Stimulated activated naive CD8-positive, alpha-beta T cell treated with anti-CD3 and anti-CD28 coated beads, Interleukin-15, amount 100 ng/mL, for 72 hours (primary cell): ENCODE results near the gene VPS8.
A peak's percentile ranks its signal among the peaks of the same experiment; 100 is the strongest.
"Not testable (repeated sequence)": the region's sequence is repeated elsewhere in the genome, so short reads cannot be mapped to it uniquely, and the experiment has no call there.

Experiments used
- ATAC-seq: fragments of 150-1000 bp; cut with Tn5 transposase; 2 replicates; pipeline ENCODE4 v1.10.0; 2021; ENCODE audit warnings: mild to moderate bottlenecking, moderate library complexity
- DNase-seq, 2 donors: peaks; one replicate each; pipeline ENCODE4 v3.0.0; 2021 to 2022
- H3K27ac Mint-ChIP-seq, 2 donors: one replicate each; pipeline ENCODE4 v1.8.0; 2022; ENCODE audit warnings: mild to moderate bottlenecking in 2 of 2, mixed read lengths in 2 of 2, moderate library complexity in 2 of 2
- H3K27me3 Mint-ChIP-seq: one replicate; pipeline ENCODE4 v1.8.0; 2022; ENCODE audit warnings: mixed read lengths
- H3K4me1 Mint-ChIP-seq: one replicate; pipeline ENCODE4 v1.8.0; 2022; ENCODE audit warnings: mild to moderate bottlenecking, mixed read lengths
- H3K4me3 Mint-ChIP-seq, 2 donors: one replicate each; pipeline ENCODE4 v1.8.0; 2022; ENCODE audit warnings: mild to moderate bottlenecking in 2 of 2, mixed read lengths in 2 of 2, moderate library complexity in 1 of 2
- H3K9me3 Mint-ChIP-seq, 2 donors: one replicate each; pipeline ENCODE4 v1.8.0; 2022; ENCODE audit warnings: mixed read lengths in 2 of 2

The VPS8 gene

DNA sequence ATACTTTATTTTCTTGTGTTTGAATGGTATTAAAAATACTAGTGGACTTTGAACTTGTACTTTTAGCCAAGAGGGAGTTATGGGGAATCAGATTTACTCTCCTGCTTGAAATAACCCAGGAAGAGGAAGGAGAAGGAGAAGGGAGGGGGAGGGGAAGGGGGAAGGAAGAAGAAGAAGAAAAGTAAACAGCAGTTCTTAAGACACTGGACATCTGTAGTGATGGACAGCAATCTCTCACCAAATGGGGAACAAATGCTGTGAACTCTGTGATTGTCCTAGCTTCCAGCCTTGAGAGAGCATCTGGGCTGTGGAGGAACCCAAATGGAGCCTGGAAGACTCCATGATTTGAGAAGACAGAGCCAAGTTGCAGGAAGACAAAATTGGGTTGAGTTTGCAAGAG is 52.0 kb downstream of the VPS8 start:
- Mint-ChIP-seq H3K27me3 (no peaks in the 10 kb centered on the region), H3K27ac (peak overlapping the region in 1 of 2 donors; percentile 78), H3K4me1 (no peaks in the 10 kb centered on the region), H3K4me3 (no peak overlapping the region), H3K9me3 (no peaks in the 10 kb centered on the region)
- DNase-seq (no peak), ATAC-seq (no peak)

DNA sequence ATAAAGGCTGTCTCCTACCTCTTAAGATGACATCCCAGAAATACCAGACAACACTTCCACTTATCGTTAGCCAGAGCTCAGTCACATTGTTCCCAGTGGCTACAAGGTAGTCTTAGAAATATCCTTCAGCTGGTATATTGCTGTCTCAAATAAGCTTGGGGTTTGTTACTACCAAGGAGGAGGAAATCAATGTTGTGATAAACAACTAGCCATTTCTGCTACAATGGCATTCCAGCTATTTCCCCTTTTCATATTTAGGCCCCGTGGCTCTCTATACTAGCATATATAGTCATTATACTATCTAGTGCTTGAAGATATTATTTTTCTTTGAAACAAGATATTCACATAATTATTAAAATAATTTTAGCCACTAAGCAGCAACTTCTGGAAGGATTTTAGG is 56.5 kb downstream of the VPS8 start:
- Mint-ChIP-seq H3K27ac (no peak overlapping the region), H3K9me3 (no peaks in the 10 kb centered on the region), H3K27me3 (no peaks in the 10 kb centered on the region), H3K4me1 (peaks cover 4% of the 10 kb centered on the region), H3K4me3 (no peak overlapping the region)
- ATAC-seq: no peak
- DNase-seq: no peak

DNA sequence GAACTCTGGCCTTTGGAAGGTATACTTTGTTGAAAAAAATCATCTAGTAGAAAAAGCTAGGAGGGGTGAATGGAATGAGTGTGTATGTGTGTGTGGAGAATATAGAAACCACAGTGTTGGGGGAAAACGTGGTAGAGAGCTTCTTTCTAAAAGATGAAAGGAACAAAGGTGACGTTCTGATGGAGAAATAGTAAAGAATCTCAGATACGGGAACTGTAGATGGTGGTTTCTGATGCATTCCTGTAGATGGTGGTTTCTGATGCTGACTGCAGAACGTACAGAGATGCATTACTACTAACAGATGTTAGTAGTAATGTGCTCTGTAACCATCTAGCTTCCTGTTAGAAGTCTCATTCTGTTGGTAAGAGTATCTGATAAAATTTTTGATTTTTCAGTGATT is 60.2 kb downstream of the VPS8 start:
- H3K27ac Mint-ChIP-seq: peak overlapping the region in 1 of 2 donors; percentile 35
- DNase-seq (no peak), ATAC-seq (peak; percentile 97)
- no peaks in the 10 kb centered on the region for H3K27me3 Mint-ChIP-seq
- no peaks in the 10 kb centered on the region for H3K9me3 Mint-ChIP-seq
- H3K4me3 Mint-ChIP-seq: peak overlapping the region in 1 of 2 donors; percentile 72
- peaks cover 4% of the 10 kb centered on the region for H3K4me1 Mint-ChIP-seq

DNA sequence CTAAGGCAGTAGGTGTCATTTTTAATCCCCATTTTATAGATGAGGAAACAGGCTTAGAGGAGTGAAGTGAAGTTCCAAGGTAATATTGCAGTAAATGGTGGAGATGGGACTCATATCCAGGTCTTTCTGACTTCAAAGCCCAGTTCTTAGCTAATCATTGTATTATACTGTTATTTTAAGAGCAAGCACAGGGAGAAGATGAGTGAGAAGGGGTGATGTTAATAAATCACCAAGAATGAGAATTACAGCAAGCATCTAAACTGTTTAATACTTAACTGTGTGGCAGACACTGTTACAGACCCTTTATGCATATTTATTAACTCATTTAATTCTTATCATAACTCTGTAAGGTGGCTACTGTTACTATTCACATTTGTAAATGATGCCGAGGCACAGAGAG is 61.2 kb downstream of the VPS8 start:
- Mint-ChIP-seq H3K27me3 (no peaks in the 10 kb centered on the region), H3K27ac (no peak overlapping the region), H3K9me3 (no peaks in the 10 kb centered on the region), H3K4me3 (no peak overlapping the region), H3K4me1 (peaks cover 4% of the 10 kb centered on the region)
- DNase-seq (no peak), ATAC-seq (no peak)

GRCh38 chr3:184874709-184875644 is 63.0 kb downstream of the VPS8 start:
- no peak overlapping the region for H3K27ac Mint-ChIP-seq

GRCh38 chr3:184880276-184881019 is 68.5 kb downstream of the VPS8 start:
- H3K27me3 Mint-ChIP-seq: no peaks in the 10 kb centered on the region
- H3K27ac Mint-ChIP-seq: no peak overlapping the region
- DNase-seq: no peak

More at GRCh38 chr3:184874709-184875644, 63.0 kb downstream of the VPS8 start:
- ATAC-seq (no peak), DNase-seq (peak; percentile 10 to 18)
- H3K27me3 Mint-ChIP-seq: no peaks in the 10 kb centered on the region
- H3K4me3 Mint-ChIP-seq: no peak overlapping the region
- no peaks in the 10 kb centered on the region for H3K9me3 Mint-ChIP-seq
- H3K4me1 Mint-ChIP-seq: peaks cover 4% of the 10 kb centered on the region

DNA sequence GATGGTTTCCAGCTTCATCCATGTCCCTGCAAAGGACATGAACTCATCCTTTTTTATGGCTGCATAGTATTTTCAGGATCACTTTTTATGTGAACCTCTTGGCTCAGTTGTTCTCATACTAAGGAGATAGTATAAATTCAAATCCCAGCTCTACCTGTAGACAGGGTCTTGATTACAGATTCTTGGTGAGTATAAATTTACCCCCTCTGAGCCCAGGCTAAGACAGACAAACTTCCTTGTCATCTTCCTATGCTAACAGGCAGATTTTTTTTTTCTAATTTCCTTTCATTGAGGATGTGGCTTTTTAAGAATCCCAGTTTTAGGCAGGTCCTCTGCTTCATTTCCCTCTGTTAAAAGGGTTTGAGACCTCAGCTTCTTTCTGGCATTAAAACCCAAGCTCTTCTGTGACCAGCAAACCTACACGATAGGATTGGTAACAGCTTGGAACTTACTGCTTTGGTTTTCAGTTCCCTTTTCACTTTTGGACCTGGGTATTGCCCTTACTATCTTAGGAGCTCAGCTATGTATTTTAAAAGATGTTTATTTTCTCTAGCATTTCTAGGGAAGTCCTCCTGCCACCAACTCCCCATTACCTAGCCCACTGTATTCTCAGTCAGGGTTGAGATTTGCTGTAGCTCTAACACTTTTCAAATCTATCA is 72.5 kb downstream of the VPS8 start:
- H3K4me3 Mint-ChIP-seq: no peak overlapping the region
- DNase-seq (no peak), ATAC-seq (no peak)
- no peaks in the 10 kb centered on the region for H3K4me1 Mint-ChIP-seq
- H3K9me3 Mint-ChIP-seq: no peaks in the 10 kb centered on the region
- no peaks in the 10 kb centered on the region for H3K27me3 Mint-ChIP-seq
- peak overlapping the region in 1 of 2 donors; percentile 29 for H3K27ac Mint-ChIP-seq

More at GRCh38 chr3:184880276-184881019, 68.5 kb downstream of the VPS8 start:
- Mint-ChIP-seq H3K4me3 (no peak overlapping the region), H3K9me3 (no peaks in the 10 kb centered on the region), H3K4me1 (no peaks in the 10 kb centered on the region)
- no peak for ATAC-seq

DNA sequence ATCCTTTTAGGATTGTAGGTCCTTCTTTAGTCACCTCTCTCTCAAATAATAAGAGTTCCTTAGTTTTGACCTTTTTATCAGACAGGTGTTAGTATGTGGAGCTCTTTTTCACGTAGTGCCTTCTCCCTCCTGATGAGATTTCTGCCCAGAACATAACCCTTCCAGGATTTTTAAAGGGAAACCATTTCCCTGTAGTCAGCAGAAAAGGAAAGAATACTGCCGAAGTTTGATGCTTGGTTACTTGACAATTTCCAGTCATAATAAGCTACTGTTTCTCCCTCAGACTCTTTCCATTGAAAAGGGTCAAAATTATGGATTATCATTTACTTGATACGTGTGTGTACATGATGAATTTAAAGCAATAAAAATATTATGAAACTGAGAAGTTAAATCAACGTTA is 73.1 kb downstream of the VPS8 start:
- Mint-ChIP-seq H3K9me3 (no peaks in the 10 kb centered on the region), H3K4me3 (no peak overlapping the region), H3K27me3 (no peaks in the 10 kb centered on the region), H3K4me1 (no peaks in the 10 kb centered on the region), H3K27ac (no peak overlapping the region)
- ATAC-seq: no peak
- DNase-seq: no peak

DNA sequence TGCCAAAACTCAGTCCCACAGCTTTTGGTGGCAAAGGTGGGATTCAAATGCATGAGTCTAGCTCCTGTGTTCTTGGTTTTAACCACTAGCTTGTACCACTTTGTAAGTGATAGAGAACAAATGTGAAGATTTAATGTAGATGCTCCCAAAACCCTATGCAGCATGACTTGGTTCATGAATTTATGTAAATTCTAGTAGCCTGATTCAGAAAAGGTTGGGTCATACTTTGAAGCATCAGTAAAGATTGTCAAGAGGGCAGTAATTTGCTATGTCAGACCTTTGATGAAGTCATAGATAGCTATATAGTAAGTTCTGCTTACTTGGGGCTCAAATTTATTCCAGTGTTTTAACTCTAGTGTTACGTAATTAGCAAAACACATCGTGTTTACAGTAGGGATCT is 75.6 kb downstream of the VPS8 start:
- H3K4me3 Mint-ChIP-seq: no peak overlapping the region
- DNase-seq: no peak
- H3K9me3 Mint-ChIP-seq: no peaks in the 10 kb centered on the region
- no peaks in the 10 kb centered on the region for H3K4me1 Mint-ChIP-seq
- no peak overlapping the region for H3K27ac Mint-ChIP-seq
- H3K27me3 Mint-ChIP-seq: no peaks in the 10 kb centered on the region
- no peak for ATAC-seq

- DNase-seq (no peak), ATAC-seq (no peak)
- Mint-ChIP-seq H3K4me3 (no peak overlapping the region), H3K4me1 (no peaks in the 10 kb centered on the region), H3K27me3 (no peaks in the 10 kb centered on the region), H3K27ac (no peak overlapping the region), H3K9me3 (no peaks in the 10 kb centered on the region)
Measured at GRCh38 chr3:184889312-184889904, 77.4 kb downstream of the VPS8 start.

DNA sequence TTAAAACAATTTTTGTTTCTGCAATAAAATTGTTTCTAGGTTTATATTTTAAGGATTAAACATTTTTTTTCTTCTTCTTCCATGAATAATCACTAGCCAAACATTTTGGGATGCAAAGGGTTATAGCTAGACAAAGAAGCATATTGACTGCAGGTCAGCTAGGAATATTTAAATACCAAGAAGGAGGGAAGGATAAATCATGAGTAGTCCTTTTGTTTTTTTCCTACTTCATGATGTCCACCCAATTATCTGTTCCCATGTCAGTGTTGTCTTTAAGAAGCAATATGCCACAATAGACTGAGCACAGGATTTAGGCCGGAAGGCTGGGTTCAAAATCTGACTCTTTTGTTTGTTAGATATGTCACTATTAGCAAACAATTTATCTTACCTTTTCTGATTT is 82.1 kb downstream of the VPS8 start:
- H3K27ac Mint-ChIP-seq: no peak overlapping the region
- no peak for DNase-seq
- no peak overlapping the region for H3K4me3 Mint-ChIP-seq
- no peaks in the 10 kb centered on the region for H3K4me1 Mint-ChIP-seq
- no peak for ATAC-seq
- no peaks in the 10 kb centered on the region for H3K9me3 Mint-ChIP-seq
- no peaks in the 10 kb centered on the region for H3K27me3 Mint-ChIP-seq

GRCh38 chr3:184895350-184895749 is 83.4 kb downstream of the VPS8 start:
- Mint-ChIP-seq H3K9me3 (no peaks in the 10 kb centered on the region), H3K4me3 (no peak overlapping the region), H3K27me3 (no peaks in the 10 kb centered on the region), H3K27ac (no peak overlapping the region), H3K4me1 (no peaks in the 10 kb centered on the region)
- no peak for ATAC-seq
- DNase-seq: no peak

DNA sequence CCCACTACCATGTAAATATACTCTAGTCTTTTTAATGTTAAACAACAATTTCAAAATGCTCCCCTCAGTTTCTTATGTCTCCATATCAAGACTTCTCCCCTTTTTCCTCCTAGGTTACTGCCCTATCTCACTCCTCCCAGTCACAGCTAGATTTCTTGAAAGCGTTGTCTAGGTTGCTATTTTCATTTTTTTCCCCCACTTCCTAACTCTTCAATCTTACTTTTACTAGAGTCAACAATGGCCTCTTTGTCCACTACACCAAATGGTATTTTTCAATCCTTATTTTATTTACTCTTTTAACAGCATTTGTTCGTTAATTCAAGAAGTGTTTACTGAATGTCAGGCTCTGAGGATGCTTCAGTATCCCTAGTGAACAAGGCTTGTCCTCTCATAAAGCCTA is 84.4 kb downstream of the VPS8 start:
- Mint-ChIP-seq H3K27ac (no peak overlapping the region), H3K4me3 (no peak overlapping the region), H3K9me3 (no peaks in the 10 kb centered on the region), H3K27me3 (no peaks in the 10 kb centered on the region), H3K4me1 (no peaks in the 10 kb centered on the region)
- DNase-seq (no peak), ATAC-seq (no peak)

GRCh38 chr3:184899953-184900595 is 88.1 kb downstream of the VPS8 start:
- Mint-ChIP-seq H3K27me3 (no peaks in the 10 kb centered on the region), H3K9me3 (peaks cover 4 to 5% of the 10 kb centered on the region in 2 donors), H3K4me3 (no peak overlapping the region), H3K4me1 (no peaks in the 10 kb centered on the region), H3K27ac (no peak overlapping the region)
- DNase-seq (no peak), ATAC-seq (no peak)

DNA sequence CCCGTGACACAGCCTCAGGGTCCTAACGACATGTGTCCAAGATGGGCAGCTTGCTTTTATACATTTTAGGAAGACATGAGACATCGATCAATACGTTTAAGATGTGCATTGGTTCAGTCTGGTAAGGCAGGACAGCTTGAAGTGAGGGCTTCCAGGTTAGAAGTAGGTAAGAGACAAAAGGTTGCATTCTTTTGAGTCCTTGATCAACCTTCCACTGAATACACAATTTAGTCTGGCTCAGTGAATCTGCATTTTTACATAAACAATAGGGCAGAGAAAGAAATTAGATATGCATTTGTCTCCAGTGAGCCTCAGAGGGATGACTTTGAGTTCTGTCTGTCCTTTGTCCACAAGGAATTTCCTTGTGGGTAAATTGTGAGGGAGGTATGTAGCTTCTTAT is 95.1 kb downstream of the VPS8 start:
- H3K27me3 Mint-ChIP-seq, H3K4me3 Mint-ChIP-seq, H3K4me1 Mint-ChIP-seq, DNase-seq, H3K27ac Mint-ChIP-seq, ATAC-seq, H3K9me3 Mint-ChIP-seq: not testable (repeated sequence)
